Gastrocnemius medialis (tissue), 4 donors: ENCODE data around the gene SNX30.

Experiments used
- CTCF ChIP-seq, 5 experiments: fragments of 450-650 bp in 3 of 5; fragments of 200-600 bp in 2 of 5; sonication (generic) in 2 of 5; IDR thresholded peaks in 4 of 5; conservative IDR thresholded peaks in 1 of 5; 1 replicate in 4 of 5; 2 replicates in 1 of 5; pipeline ENCODE4 v1.5.1; 2016 to 2019; ENCODE audit warnings: antibody characterized with exemption in 5 of 5, mild to moderate bottlenecking in 3 of 5, moderate library complexity in 3 of 5
- POLR2A ChIP-seq, 2 donors: fragments of 450-650 bp; IDR thresholded peaks; one replicate each; pipeline ENCODE4 v1.6.1; 2017; ENCODE audit warnings: antibody characterized with exemption in 2 of 2, mild to moderate bottlenecking in 2 of 2, moderate library complexity in 2 of 2

- TF ChIP-seq CTCF (IDR thresholded peaks at IDR 0.05 in 4 of 5, conservative IDR thresholded peaks at IDR 0.05 in 1 of 5) (no peak), POLR2A (IDR thresholded peaks at IDR 0.05) (no peak)
These were observed 72.7 kb downstream of the SNX30 start for GRCh38 chr9:112823257-112823656.
